Loucy (cell line): ENCODE results near the gene ARL14EP.

Experiments used
- H2AFZ ChIP-seq: fragments of 200-600 bp; sonication (generic); 2 replicates; pipeline ENCODE4 v1.6.0; 2016; ENCODE audit warnings: antibody characterized with exemption, mild to moderate bottlenecking, low read length, moderate library complexity
- H3F3A ChIP-seq: fragments of 200-600 bp; 2 replicates; pipeline ENCODE4 v1.6.0; 2016; ENCODE audit warnings: antibody characterized with exemption, low read depth, mild to moderate bottlenecking
- H3K27me3 ChIP-seq: fragments of 200-600 bp; sonication (generic); 2 replicates; pipeline ENCODE4 v1.6.1; 2014; ENCODE audit warnings: low read length, mild to moderate bottlenecking; ENCODE audit not compliant: insufficient read depth, poor library complexity, severe bottlenecking
- H3K36me3 ChIP-seq: fragments of 200-600 bp; sonication (generic); 2 replicates; pipeline ENCODE4 v1.6.1; 2016; ENCODE audit warnings: low read length; ENCODE audit not compliant: insufficient read depth
- H3K4me1 ChIP-seq: fragments of 200-600 bp; sonication (generic); 2 replicates; pipeline ENCODE4 v1.5.1; 2014; ENCODE audit warnings: low read length, mild to moderate bottlenecking; ENCODE audit not compliant: insufficient read depth, poor library complexity, severe bottlenecking
- H3K4me2 ChIP-seq: fragments of 200-600 bp; sonication (generic); 2 replicates; pipeline ENCODE4 v1.6.0; 2014; ENCODE audit warnings: antibody characterized with exemption, low read length, low read depth, mild to moderate bottlenecking; ENCODE audit not compliant: poor library complexity, severe bottlenecking
- H3K4me3 ChIP-seq: fragments of 200-600 bp; sonication (generic); 2 replicates; pipeline ENCODE4 v1.5.1; 2014; ENCODE audit warnings: low read length, mild to moderate bottlenecking, mixed read lengths; ENCODE audit not compliant: poor library complexity, severe bottlenecking
- H3K79me2 ChIP-seq: fragments of 200-600 bp; sonication (generic); 2 replicates; pipeline ENCODE4 v1.6.1; 2014; ENCODE audit warnings: low read length; ENCODE audit not compliant: insufficient read depth
- H3K9ac ChIP-seq: fragments of 200-600 bp; sonication (generic); 2 replicates; pipeline ENCODE4 v1.6.0; 2014; ENCODE audit warnings: mild to moderate bottlenecking, low read depth, low read length, moderate library complexity; ENCODE audit not compliant: poor library complexity, severe bottlenecking
- H3K9me2 ChIP-seq: fragments of 200-600 bp; sonication (generic); replicated peaks from 2 replicates; pipeline ENCODE4 v1.6.1; 2016; ENCODE audit warnings: low read depth, low read length, mixed read lengths
- H3K9me3 ChIP-seq: fragments of 200-600 bp; sonication (generic); 2 replicates; pipeline ENCODE4 v1.6.1; 2014; ENCODE audit warnings: mild to moderate bottlenecking, antibody characterized with exemption, low read length, low read depth; ENCODE audit not compliant: insufficient read depth
- H4K20me1 ChIP-seq: fragments of 200-600 bp; sonication (generic); 2 replicates; pipeline ENCODE4 v1.6.0; 2014; ENCODE audit warnings: antibody characterized with exemption, low read length, mild to moderate bottlenecking; ENCODE audit not compliant: insufficient read depth, poor library complexity, severe bottlenecking
- CTCF ChIP-seq: fragments of 200-600 bp; sonication (generic); conservative IDR thresholded peaks from 2 replicates; pipeline ENCODE4 v1.5.1; 2014; ENCODE audit warnings: mild to moderate bottlenecking, antibody characterized with exemption, low read length
- EZH2phosphoT487 ChIP-seq: fragments of 200-600 bp; IDR thresholded peaks from 2 replicates; pipeline ENCODE4 v1.6.1; 2018; ENCODE audit warnings: antibody characterized with exemption, mild to moderate bottlenecking, moderate library complexity, borderline replicate concordance

ARL14EP gene

GRCh38 chr11:30377347-30377746, 54.4 kb downstream of the ARL14EP start:
- Histone ChIP-seq H3K36me3 (no peaks in the 10 kb centered on the region), H3K9me3 (no peaks in the 10 kb centered on the region), H2AFZ (no peak overlapping the region), H3K4me1 (no peaks in the 10 kb centered on the region), H4K20me1 (no peaks in the 10 kb centered on the region), H3K9ac (no peak overlapping the region), H3K79me2 (no peaks in the 10 kb centered on the region), H3K27me3 (no peaks in the 10 kb centered on the region), H3K4me2 (no peak overlapping the region), H3F3A (no peaks in the 10 kb centered on the region), H3K9me2 (no peaks in the 10 kb centered on the region), H3K4me3 (no peak overlapping the region)
- TF ChIP-seq CTCF: no peak
- TF ChIP-seq EZH2phosphoT487: no peak

DNA sequence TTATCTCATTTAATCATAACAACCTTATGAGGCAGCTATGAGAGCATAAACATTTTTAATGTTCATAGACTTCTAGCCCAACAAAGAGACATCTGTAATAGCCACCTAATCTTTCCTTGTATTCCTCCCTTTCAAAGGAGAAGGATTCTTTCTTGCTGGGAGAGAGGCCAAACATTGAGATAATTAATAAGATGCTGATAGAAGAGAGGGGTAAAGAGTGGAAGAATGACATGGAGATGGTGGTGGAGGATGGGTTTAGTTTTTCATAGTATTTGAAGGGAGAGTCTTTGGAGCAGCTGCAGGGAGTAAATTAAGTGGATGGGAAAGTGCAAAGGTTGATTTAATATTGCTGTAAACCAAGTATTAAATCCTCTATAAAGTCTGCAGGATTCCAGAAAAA, 57.9 kb downstream of the ARL14EP start:
- no peaks in the 10 kb centered on the region for H3K9me3 ChIP-seq
- no peak overlapping the region for H3K4me2 ChIP-seq
- H3K9me2 ChIP-seq: no peaks in the 10 kb centered on the region
- H3K4me1 ChIP-seq: no peaks in the 10 kb centered on the region
- H2AFZ ChIP-seq: no peak overlapping the region
- no peaks in the 10 kb centered on the region for H3K36me3 ChIP-seq
- H3K27me3 ChIP-seq: no peaks in the 10 kb centered on the region
- TF ChIP-seq CTCF (no peak), EZH2phosphoT487 (no peak)
- H4K20me1 ChIP-seq: no peaks in the 10 kb centered on the region
- H3K4me3 ChIP-seq: no peak overlapping the region
- H3K9ac ChIP-seq: no peak overlapping the region
- H3F3A ChIP-seq: no peaks in the 10 kb centered on the region
- H3K79me2 ChIP-seq: no peaks in the 10 kb centered on the region

- Histone ChIP-seq H2AFZ (no peak overlapping the region), H3K4me1 (no peaks in the 10 kb centered on the region), H3F3A (no peaks in the 10 kb centered on the region), H3K9me2 (no peaks in the 10 kb centered on the region), H3K36me3 (no peaks in the 10 kb centered on the region), H3K4me3 (no peak overlapping the region), H3K79me2 (no peaks in the 10 kb centered on the region), H3K9ac (no peak overlapping the region), H3K4me2 (no peak overlapping the region), H4K20me1 (no peaks in the 10 kb centered on the region), H3K27me3 (no peaks in the 10 kb centered on the region), H3K9me3 (no peaks in the 10 kb centered on the region; the same call in 1 of the 2 replicates)
- TF ChIP-seq CTCF: no peak
- no peak for TF ChIP-seq EZH2phosphoT487
These were observed 59.0 kb downstream of the ARL14EP start for GRCh38 chr11:30381879-30382278.
